CD4-positive, alpha-beta T cell treated with Interferon alpha-2 for 1 hour (primary cell): ENCODE data around the gene AP3B1.
"Not testable (repeated sequence)": the region's sequence is repeated elsewhere in the genome, so short reads cannot be mapped to it uniquely, and the experiment has no call there.

Experiments
- DNase-seq, 2 donors: peaks; one replicate each; pipeline ENCODE4 v3.0.0-alpha.2; 2020 to 2022

AP3B1 gene

DNA sequence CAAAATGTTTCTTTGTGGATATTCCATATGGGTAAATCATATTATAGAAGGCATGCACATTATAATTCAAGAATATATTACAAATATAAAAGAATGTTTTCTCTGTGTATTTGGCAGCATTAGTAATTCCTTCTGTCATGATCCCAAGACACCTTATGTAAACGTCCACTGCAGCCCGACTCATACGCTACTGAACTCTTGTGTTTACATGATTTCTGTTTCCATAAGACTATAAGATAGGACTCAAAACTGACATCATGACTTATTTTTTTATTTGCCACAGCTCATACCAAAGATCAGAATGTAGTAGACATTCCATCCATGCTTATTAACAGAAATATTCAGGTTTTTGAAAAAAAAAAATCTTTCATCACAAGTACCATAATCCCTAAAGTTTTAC lies 234.1 kb downstream of the AP3B1 start:
- no peak for DNase-seq

GRCh38 chr5:78058625-78059024 lies 235.9 kb downstream of the AP3B1 start:
- no peak for DNase-seq

DNA sequence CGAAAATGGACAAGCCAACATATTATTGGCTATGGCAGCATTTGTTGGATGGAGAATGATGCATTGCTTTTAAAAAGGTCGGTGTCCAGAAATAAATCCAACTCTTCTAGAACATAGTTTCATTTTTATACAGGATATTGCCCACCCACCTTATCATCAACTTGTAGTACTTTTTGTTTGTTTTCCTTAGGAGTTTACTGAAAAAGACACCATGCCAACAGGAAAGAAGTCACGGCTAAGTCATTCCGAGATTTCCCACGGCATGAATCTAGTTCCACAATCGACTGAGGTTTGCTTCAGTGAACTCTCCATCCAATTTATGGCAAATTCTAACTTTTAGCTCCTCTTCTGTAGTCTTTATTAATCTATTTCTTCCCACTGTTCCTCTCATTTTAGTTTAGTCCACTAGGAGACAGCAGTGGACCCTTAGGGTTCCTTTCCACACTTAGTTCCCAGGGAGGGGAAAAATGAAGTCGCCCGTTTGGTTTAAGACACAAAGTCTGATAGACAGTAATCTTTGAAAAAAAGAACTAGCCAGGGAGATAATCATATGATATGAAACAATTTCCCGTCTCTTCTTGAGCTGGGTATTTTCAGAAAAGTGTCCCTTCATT lies 237.5 kb downstream of the AP3B1 start:
- DNase-seq: no peak

DNA sequence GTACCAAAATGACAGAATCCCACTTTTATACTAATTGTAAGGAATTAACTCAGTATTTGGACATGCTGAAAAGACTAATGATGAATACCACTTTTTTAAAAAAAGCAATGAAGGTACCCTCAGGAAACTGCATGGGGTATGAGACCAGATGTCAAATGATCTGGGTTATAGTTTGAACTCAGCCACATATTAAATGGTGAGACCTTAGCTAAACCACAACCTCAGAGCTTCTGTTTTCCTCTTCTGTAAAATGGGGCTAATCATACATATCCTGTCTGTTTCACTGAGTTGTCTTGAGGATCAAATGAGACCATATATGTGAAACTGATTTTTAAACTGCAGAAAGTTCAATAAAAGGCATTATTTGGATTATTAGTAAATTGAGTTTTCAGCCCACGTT lies 238.4 kb downstream of the AP3B1 start:
- DNase-seq: no peak

GRCh38 chr5:78050888-78051287 lies 243.6 kb downstream of the AP3B1 start:
- DNase-seq: no peak

DNA sequence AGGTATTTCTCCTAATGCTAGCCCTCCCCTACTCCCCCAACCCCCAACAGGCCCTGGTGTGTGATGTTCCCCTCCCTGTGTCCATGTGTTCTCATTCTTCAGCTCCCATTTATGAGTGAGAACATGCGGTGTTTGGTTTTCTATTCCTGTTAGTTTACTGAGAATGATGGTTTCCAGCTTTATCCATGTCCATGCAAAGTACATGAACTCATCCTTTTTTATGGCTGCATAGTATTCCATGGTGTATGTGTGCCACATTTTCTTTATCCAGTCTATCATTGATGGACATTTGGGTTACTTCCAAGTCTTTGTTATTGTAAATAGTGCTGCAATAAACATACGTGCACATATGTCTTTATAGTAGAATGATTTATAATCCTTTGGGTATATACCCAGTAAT lies 247.7 kb downstream of the AP3B1 start:
- DNase-seq: not testable (repeated sequence)

GRCh38 chr5:78046006-78046405 lies 248.5 kb downstream of the AP3B1 start:
- DNase-seq: no peak

DNA sequence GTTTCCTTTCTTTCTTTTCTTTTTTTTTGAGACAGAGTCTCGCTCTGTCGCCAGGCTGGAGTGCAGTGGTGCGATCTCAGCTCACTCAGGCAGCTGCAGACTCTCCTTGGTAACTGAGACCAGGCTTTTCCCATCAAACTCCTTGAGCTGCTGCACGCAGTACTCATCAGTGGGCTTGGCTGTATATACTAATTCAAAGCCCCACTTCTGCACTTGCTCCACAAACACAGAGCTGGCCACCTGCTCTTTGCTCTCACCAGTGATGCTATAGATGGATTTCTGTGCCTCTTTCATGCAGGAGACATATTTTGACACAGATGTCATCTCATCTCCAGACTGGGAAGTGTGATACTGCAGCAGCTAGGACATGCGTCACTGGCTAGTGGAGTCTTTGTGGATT lies 252.7 kb downstream of the AP3B1 start:
- DNase-seq: no peak

GRCh38 chr5:78025540-78025939 lies 269.0 kb downstream of the AP3B1 start:
- DNase-seq: no peak

- no peak for DNase-seq
Observed at GRCh38 chr5:78019744-78020143, 274.8 kb downstream of the AP3B1 start.

DNA sequence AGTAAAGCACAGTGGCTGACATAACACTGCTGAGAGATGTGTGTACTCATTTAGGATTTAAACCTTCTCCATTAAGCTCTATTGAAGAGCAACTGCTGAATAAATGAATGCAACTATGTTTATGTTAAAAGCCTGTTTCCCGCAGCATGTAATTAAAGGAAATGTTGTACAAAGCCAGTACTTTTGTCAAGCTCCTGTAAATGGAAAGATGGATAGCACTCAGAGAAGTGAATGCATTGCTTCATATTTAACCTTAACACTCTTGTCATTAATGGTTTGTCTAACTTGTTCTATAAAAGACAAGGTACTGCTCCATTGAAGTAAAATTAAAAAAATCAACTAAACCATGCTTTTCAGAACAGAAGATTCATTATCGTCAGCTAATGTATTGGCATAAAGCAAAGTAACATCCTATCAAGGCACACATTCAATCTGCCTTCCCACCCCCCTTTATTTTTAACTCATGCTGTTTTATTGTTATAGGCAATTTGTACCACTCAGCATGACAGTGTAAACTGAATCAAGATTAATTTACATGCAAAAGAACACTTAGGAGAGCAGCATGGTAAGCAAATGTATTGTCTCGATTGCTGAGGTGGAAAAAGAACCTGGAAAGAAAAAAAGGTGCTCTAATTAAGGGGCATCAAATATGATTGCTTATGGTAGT lies 277.5 kb downstream of the AP3B1 start:
- no peak for DNase-seq

- DNase-seq: no peak
Observed at GRCh38 chr5:78009937-78010527, 284.5 kb downstream of the AP3B1 start.

DNA sequence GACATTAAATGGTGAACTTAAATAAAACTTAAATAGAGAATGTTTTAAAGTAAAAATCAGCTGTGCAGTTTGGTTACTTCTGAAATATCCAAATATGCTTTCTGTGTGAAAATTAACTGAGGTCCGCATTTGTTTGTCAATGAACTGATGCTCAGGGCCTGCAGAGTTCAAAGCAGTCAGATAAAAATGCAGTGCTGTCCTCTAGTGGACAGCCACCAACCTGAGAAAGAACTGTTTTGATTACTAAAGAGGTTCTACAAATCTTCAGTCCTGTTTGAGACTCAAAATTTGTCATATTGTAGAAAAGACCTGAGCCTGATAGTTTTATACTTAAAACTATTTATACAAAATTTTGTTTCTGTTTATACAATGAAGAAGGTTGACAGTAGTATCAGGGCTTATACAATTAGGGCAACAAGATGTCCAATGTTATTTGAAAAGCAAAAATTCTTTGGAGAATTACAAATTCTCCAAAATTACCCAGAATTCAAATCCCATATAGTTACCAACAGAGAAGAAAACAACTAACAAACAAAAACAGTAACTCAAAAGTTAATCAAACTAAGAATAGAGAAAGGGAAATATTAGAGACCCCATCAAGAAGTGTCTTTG lies 286.0 kb downstream of the AP3B1 start:
- peak in 1 of 2 donors; percentile 6 for DNase-seq

GRCh38 chr5:78007233-78007632 lies 287.3 kb downstream of the AP3B1 start:
- DNase-seq: no peak

DNA sequence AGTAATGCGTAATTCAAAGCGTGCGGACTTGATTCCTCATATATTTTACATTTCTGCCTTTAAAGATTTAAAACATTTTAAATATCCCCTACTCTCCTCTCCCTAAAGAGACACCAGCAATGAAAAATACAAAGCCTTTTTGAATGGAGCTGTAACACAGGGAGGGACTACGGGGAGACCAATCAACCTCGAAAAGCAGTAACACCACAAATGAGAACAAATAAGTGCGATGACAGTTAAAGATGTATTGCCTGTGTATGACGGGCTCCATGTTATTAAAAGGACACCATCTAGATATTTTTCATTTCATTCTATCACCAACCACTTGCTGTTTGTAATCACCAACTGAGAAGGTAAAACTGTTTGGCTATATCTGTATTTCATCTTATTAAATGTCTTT lies 288.0 kb downstream of the AP3B1 start:
- no peak for DNase-seq

DNA sequence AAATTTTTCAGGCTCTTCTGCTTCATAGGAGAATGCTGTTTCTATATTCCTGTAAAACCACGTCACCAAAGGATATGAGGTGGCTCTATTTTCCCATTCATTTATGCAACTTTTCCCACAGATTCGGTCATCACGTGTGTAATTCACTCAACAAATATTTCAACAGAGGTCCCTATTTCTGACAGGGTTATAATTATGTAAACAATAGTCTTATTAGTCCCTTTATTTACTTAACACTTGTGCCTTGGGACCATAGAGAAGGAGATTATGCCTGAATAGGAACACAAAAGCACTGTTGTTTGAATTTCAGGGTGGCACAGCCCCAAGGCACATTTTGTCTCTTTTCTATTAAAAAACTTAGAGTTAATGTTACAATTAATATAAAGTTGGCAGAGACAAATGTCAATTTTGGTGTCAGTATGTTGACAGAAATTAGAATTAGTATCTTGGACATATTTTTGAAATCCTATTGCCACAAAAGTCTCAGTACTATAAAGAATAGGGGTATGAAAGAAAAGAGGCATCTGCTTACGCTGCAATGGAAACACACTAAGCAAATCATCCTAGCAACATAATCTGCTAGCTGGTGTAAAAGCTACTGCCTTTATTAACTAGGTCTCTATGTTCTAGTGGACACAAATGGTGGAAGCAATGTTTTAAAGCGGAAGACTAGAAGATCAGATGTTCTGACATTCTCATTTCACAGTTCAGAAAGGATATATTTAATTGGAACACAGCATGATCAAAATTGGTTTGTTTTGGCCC lies 289.3 kb downstream of the AP3B1 start:
- DNase-seq: no peak

GRCh38 chr5:78004559-78004958 lies 289.9 kb downstream of the AP3B1 start:
- DNase-seq: no peak

DNA sequence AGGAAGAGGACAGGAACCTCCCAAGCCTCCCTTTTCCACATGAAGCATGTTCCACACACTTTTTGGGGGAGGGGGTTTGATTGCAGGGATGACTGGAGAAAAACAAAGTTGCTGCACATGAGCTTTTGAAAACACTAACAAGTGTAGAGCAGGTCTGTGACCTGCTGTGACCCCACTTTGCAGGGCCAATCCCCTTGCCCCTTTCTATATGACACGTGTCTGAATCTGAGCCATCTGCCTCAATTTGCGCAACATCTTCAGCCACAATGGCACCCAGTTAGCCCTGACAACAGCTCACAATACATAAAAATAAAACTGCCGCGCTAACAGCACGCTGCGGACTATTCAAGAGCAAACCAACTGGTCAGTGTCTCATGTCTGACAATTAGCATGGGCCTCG lies 290.6 kb downstream of the AP3B1 start:
- no peak for DNase-seq

GRCh38 chr5:78003450-78003849 lies 291.0 kb downstream of the AP3B1 start:
- DNase-seq: no peak

DNA sequence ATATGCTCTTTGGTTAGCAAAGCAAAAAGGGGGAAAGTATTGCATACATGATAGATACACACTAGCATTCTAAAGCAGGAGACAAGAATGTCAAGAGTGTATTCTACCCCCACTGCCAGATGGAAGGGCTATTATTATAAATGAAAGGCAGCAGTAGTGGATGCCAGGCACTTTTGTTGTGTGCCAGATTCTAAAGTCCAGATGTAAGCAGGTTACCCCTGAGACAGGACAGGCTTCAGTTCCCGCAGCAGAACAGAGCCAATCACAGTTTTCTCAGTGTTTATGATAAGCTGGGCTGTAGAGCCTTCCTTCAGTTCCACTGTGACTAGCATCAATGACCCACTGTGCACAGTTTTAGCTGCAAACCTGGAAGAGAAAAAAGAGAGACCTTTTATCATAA lies 291.8 kb downstream of the AP3B1 start:
- DNase-seq: no peak

DNA sequence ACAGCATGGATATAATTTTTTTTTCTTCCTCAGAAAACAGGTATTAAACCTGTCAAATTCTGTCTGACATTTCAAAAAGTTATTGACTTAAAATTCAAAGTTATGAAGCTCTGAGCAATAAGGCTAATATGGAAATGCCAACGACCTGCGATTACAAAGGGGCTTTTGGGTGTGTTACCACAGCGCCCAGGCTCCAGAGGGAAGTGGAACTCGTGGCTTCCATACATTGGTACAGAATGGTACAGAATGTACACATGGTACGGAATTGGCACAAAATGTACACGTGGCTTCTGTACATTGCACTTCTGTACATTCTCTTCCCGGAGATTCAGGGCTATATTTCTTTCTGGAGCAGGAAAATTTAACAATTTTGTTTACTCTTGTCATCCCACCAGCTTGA lies 293.3 kb downstream of the AP3B1 start:
- DNase-seq: no peak

DNA sequence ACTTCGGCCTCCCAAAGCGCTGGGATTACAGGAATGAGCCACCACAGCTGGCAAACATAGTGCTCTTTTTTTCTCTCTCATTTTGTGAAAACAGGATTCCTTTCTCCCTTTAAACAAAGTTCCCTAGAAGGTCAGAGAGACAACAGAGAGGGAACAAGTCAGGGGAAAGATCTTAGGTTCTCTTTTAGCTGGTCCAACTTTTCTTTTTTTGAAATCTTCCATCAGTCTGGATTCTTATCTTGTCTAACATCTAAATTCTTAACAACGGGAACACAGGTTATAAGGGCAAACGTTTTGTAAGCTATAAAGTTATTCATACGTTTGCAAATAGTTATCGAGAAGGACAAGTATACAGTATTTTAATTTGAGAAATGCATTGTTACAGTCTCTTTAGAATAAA lies 294.3 kb downstream of the AP3B1 start:
- no peak for DNase-seq

GRCh38 chr5:77999399-77999798 lies 295.1 kb downstream of the AP3B1 start:
- no peak for DNase-seq
